ENCODE data around the gene DTX3L. TPM values are rescaled to one million over a fixed set of nuclear protein-coding genes. Genes with fewer than 3 reads are reported as not detected.
A peak's percentile ranks its signal among the peaks of the same experiment; 100 is the strongest.

DTX3L gene
- 32.4 and 34.3 TPM in 2 replicates for total RNA-seq

DNA sequence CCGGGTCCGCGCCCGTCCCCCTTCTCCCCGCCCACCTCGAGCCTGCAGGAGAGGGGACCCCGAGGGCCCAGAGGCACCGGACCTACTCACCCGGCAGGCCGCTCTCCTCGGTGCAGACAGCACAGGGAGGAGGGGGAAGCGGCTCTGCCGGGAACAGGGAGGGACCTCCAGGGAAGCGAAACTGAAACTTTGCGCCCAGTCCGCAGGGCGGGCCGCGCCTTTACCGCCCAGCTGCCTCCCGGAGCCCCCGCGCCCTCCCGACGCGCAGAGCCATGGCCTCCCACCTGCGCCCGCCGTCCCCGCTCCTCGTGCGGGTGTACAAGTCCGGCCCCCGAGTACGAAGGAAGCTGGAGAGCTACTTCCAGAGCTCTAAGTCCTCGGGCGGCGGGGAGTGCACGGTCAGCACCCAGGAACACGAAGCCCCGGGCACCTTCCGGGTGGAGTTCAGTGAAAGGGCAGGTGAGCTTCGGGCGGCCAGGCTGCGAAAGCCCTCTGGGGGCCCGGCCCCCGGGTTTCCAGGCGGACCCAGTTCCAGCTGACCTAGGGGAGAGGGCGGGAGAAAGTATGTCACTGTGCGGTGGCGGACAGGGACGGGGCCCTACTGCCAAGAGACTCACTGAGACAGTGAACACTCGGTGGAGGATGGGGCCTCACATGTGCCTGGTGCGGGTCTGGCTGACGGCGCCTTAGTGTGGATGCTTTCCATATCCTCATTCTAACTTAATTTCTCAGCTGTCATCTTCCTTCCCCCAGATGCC lies at the start of gene DTX3L, which contains the start of gene PARP9:
TSS of gene DTX3L (plus strand) at position 184 of the 758 bp plus-strand sequence. CDS start at position 273, 89 bp downstream.
TSS of gene PARP9 (minus strand) at position 146 of the 758 bp plus-strand sequence. CDS start 4,680 bp downstream, outside the sequence.
- H3K4me3 Mint-ChIP-seq (ENCODE audit: low read depth) = peak within 1 kb of the TSS; percentile 97
- peaks cover 65% of the 10 kb centered on the region for H3K4me1 Mint-ChIP-seq (ENCODE audit: low read depth)
- H3K9me3 Mint-ChIP-seq = no peaks in the 10 kb centered on the region
- H3K36me3 Mint-ChIP-seq (ENCODE audit: low read depth) = peaks cover 64% of the 10 kb centered on the region
- H3K27me3 Mint-ChIP-seq (ENCODE audit: low read depth) = no peaks in the 10 kb centered on the region
- intact Hi-C loops (cut with micrococcal nuclease) = loop anchor here (1.0 to 10.0 kb wide), 4 partner anchors 12 to 230 kb away; partner anchors contain the start of genes HSPBAP1 and SLC49A4
- H3K27ac Mint-ChIP-seq = peak within 1 kb of the TSS; percentile 95
- DNase-seq (ENCODE audit: low spot score) = peak; percentile 84

DNA sequence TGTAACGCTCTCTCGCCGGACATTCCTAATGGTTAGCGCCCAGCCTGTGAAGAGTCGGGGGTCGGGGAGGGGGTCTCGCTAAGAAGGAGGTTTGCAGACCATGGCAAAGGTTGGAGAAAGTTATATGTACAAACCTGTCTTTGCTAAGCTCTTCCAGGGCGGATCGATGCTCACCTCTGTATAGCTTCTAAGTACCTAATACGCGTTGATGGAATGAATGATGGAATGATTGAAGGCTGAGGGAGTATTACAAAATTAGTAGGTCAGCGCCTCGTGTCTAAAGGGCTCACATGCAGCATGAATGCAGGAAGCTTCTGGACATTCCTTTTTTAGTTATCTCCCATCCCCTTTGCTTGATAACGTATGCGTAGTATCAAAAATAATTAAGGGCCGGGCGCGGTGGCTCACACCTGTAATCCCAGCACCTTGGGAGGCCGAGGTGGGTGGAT lies 49.1 kb upstream of the DTX3L start:
- peak overlapping the region; percentile 82 for H3K27ac Mint-ChIP-seq
- no peaks in the 10 kb centered on the region for H3K9me3 Mint-ChIP-seq
- no peak for DNase-seq (ENCODE audit: low spot score)
- peaks cover 20% of the 10 kb centered on the region for H3K36me3 Mint-ChIP-seq (ENCODE audit: low read depth)
- intact Hi-C loops (cut with micrococcal nuclease) = loop anchor here (2.0 to 10.0 kb wide), 2 partner anchors 98 to 770 kb away; partner anchors contain the start of genes GOLGB1 and WDR5B
- H3K4me1 Mint-ChIP-seq (ENCODE audit: low read depth) = peaks cover 27% of the 10 kb centered on the region
- H3K4me3 Mint-ChIP-seq (ENCODE audit: low read depth) = peak overlapping the region; percentile 86
- peaks cover 5% of the 10 kb centered on the region for H3K27me3 Mint-ChIP-seq (ENCODE audit: low read depth)

DNA sequence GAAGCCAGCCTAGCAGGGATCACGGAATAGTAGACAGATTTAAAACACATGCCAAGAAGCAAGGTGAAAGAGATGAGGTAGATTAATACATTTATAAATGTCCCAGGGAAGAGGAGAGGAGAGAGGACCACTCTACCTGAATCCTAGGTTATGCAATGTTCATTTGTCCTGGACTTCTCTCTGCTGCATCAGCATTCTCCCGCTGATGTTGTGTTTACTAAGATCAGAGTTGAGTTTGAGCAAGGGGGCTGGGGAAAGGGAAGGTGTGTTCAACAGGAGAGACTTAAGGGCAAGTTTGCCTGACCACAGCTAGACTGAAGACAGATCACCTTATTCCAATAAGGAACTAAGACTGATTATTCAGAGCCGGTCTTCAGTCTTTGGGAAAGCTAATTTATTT lies 48.3 kb upstream of the DTX3L start:
- Mint-ChIP-seq H3K27me3 (ENCODE audit: low read depth) (peaks cover 5% of the 10 kb centered on the region), H3K36me3 (ENCODE audit: low read depth) (peaks cover 16% of the 10 kb centered on the region), H3K4me3 (ENCODE audit: low read depth) (no peak overlapping the region), H3K4me1 (ENCODE audit: low read depth) (peaks cover 26% of the 10 kb centered on the region), H3K27ac (no peak overlapping the region), H3K9me3 (no peaks in the 10 kb centered on the region)
- intact Hi-C loops (cut with micrococcal nuclease) = loop anchor here (2.0 to 10.0 kb wide), 2 partner anchors 99 to 771 kb away; partner anchors contain the start of genes GOLGB1 and WDR5B
- DNase-seq (ENCODE audit: low spot score) = no peak

DNA sequence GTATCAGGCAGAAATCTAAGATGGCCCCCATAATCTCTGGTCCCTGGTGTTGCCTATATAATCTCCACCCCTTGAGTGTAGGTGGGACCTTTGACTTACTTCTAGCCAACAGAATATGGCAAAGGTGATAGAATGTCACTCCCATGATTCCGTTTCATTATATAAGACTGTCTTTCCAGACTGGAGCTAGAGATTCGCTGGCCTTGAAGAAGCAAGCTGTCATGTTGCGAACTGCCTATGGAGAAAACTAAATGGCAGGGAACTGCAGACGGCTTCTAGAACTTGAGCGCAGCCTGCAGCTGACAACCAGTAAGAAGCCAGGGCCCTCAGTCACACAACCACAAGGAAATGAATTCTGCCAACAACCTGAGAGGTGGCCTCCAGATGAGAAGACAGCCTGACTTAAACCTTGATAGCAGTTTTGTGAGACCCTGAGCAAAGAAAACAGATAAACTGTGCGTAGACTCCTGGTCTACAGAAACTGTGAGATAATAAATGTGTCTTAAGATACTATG lies 47.2 kb upstream of the DTX3L start:
- no peak for DNase-seq (ENCODE audit: low spot score)
- H3K27ac Mint-ChIP-seq = no peak overlapping the region
- peaks cover 5% of the 10 kb centered on the region for H3K27me3 Mint-ChIP-seq (ENCODE audit: low read depth)
- intact Hi-C loops (cut with micrococcal nuclease) = loop anchor here (10.0 kb wide), 1 partner anchor 772 kb away; the partner anchor contains the start of gene GOLGB1
- H3K4me1 Mint-ChIP-seq (ENCODE audit: low read depth) = peaks cover 16% of the 10 kb centered on the region
- H3K4me3 Mint-ChIP-seq (ENCODE audit: low read depth) = no peak overlapping the region
- H3K36me3 Mint-ChIP-seq (ENCODE audit: low read depth) = peaks cover 6% of the 10 kb centered on the region
- H3K9me3 Mint-ChIP-seq = no peaks in the 10 kb centered on the region

DNA sequence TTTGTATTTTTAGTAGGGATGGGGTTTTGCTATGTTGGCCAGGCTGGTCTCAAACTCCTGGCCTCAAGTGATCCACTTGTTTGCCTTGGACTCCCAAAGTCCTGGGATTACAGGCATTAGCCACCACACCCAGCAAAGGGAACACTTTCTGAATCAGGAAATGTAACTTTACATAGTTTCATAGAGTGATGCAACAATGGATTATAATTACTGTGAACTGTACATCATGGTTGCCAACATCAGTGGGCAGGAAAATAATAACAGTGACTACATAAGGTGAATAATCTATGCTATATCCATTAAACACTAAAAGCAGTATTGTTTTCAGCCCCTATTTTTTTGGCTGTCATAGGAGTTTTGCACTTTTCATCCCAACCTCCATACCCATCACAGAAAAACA lies 44.4 kb upstream of the DTX3L start:
- intact Hi-C loops (cut with micrococcal nuclease) = loop anchor here (10.0 kb wide), 1 partner anchor 775 kb away; the partner anchor contains the start of gene GOLGB1
- Mint-ChIP-seq H3K4me1 (ENCODE audit: low read depth) (peaks cover 7% of the 10 kb centered on the region), H3K9me3 (no peaks in the 10 kb centered on the region), H3K4me3 (ENCODE audit: low read depth) (no peak overlapping the region), H3K27me3 (ENCODE audit: low read depth) (peaks cover 5% of the 10 kb centered on the region), H3K27ac (no peak overlapping the region), H3K36me3 (ENCODE audit: low read depth) (no peaks in the 10 kb centered on the region)
- no peak for DNase-seq (ENCODE audit: low spot score)

DNA sequence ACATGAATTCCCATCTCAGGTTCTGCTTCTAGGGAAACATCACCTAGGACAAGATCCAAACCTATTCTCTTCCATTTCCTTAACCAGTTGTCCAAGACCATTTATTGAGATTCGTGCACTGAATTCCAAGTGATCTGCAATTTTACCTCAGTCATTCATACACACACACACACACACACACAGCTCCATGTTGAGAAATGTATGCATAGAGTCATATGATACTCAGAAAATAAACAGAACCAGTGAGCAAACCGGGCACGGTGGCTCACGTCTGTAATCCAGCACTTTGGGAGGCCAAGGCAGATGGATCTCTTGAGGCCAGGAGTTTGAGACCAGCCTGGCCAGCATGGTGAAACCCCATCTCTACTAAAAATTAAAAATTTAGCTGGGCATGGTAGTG lies 43.3 kb upstream of the DTX3L start:
- intact Hi-C loops (cut with micrococcal nuclease) = no loop called here
- H3K4me3 Mint-ChIP-seq (ENCODE audit: low read depth) = no peak overlapping the region
- no peaks in the 10 kb centered on the region for H3K9me3 Mint-ChIP-seq
- no peaks in the 10 kb centered on the region for H3K36me3 Mint-ChIP-seq (ENCODE audit: low read depth)
- peaks cover 5% of the 10 kb centered on the region for H3K27me3 Mint-ChIP-seq (ENCODE audit: low read depth)
- peaks cover 2% of the 10 kb centered on the region for H3K4me1 Mint-ChIP-seq (ENCODE audit: low read depth)
- DNase-seq (ENCODE audit: low spot score) = no peak
- H3K27ac Mint-ChIP-seq = no peak overlapping the region

DNA sequence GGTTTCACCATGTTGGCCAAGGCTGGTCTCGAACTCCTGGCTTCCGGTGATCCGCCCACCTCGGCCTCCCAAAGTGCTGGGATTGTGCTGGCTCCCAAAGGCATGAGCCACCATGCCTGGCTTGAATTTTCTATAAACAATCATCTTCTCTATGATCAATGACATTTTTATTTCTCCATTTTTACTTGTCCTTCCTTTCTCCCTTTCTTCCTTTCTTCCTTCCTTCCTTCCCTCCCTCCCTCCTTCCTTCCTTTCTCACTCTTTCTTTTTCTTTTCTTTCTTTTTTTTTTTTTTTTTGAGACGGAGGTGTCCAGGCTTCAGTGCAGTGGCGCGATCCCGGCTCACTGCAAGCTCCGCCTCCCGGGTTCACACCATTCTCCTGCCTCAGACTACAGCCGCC lies 40.8 kb upstream of the DTX3L start:
- DNase-seq (ENCODE audit: low spot score) = no peak
- Mint-ChIP-seq H3K27ac (no peak overlapping the region), H3K9me3 (no peaks in the 10 kb centered on the region), H3K4me3 (ENCODE audit: low read depth) (no peak overlapping the region), H3K4me1 (ENCODE audit: low read depth) (no peaks in the 10 kb centered on the region), H3K36me3 (ENCODE audit: low read depth) (peaks cover 9% of the 10 kb centered on the region), H3K27me3 (ENCODE audit: low read depth) (peaks cover 4% of the 10 kb centered on the region)
- intact Hi-C loops (cut with micrococcal nuclease) = no loop called here

DNA sequence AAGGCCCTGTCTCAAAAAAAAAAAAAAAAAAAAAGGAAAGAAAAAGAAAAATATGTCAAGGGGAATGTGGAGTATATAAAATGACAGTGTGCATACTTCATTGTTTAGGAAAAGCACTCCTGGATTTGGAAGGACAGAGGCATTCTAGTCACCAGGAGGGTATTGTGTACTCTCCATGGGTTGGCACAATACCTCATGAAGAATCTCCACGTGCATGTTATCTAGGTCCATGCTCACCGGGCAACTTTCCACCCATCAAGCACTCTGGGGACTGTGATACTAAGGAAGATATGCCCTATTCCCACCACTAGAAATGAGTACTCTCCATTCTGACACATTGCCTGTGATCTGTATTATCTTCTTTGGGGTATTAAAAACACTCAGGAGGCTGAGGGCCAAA lies 34.0 kb upstream of the DTX3L start:
- Mint-ChIP-seq H3K4me1 (ENCODE audit: low read depth) (peaks cover 31% of the 10 kb centered on the region), H3K36me3 (ENCODE audit: low read depth) (peaks cover 60% of the 10 kb centered on the region), H3K27ac (no peak overlapping the region), H3K27me3 (ENCODE audit: low read depth) (no peaks in the 10 kb centered on the region), H3K9me3 (no peaks in the 10 kb centered on the region), H3K4me3 (ENCODE audit: low read depth) (no peak overlapping the region)
- intact Hi-C loops (cut with micrococcal nuclease) = loop anchor here (5.0 to 10.0 kb wide), 2 partner anchors 103 to 135 kb away; no protein-coding TSS in a partner anchor
- DNase-seq (ENCODE audit: low spot score) = no peak

DNA sequence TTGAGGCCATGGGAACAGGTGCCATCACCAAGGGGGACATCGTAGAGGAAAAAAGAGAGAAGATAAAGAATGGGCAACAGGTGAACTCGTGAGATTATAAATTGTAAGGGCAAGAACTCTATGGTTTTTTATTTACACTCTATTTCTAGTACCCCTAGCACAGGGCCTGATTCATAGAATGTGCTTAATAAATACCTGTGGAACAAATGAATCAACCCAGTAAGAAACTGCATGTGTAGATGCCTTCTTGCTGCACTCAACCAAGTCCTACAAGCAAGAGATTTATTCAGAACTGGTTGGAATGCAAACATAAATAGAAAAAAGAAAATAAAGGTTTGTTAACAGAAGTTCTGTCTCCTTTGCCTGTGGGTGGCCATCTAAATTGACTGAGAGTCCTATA lies 30.7 kb upstream of the DTX3L start:
- Mint-ChIP-seq H3K9me3 (no peaks in the 10 kb centered on the region), H3K4me1 (ENCODE audit: low read depth) (peaks cover 46% of the 10 kb centered on the region), H3K27me3 (ENCODE audit: low read depth) (no peaks in the 10 kb centered on the region), H3K4me3 (ENCODE audit: low read depth) (no peak overlapping the region), H3K27ac (peak overlapping the region; percentile 63), H3K36me3 (ENCODE audit: low read depth) (peaks cover 83% of the 10 kb centered on the region)
- intact Hi-C loops (cut with micrococcal nuclease) = loop anchor here (5.0 to 10.0 kb wide), 2 partner anchors 106 to 139 kb away; no protein-coding TSS in a partner anchor
- DNase-seq (ENCODE audit: low spot score) = no peak

DNA sequence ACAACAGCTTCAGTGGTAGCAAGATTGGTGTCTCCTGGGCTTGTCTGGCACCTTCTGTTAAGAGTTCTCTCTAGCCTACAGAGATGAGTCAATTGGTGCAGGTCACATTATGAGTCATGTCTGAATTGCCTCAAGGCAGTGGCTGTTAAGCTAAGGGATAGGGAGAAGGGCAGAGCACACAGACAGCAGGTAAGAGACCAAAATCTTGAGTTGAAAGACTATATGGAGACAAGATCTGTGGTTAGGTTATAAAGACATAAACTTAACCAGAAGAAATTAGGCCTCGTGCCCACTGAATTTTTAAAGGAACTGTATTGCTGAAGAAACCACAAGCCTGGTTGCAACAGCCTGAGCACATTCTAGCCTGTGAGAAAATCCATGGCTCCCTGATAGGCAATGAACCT lies 30.2 kb upstream of the DTX3L start:
- peaks cover 84% of the 10 kb centered on the region for H3K36me3 Mint-ChIP-seq (ENCODE audit: low read depth)
- no peak overlapping the region for H3K4me3 Mint-ChIP-seq (ENCODE audit: low read depth)
- peak; percentile 44 for DNase-seq (ENCODE audit: low spot score)
- peak overlapping the region; percentile 54 for H3K27ac Mint-ChIP-seq
- no peaks in the 10 kb centered on the region for H3K27me3 Mint-ChIP-seq (ENCODE audit: low read depth)
- H3K9me3 Mint-ChIP-seq = no peaks in the 10 kb centered on the region
- intact Hi-C loops (cut with micrococcal nuclease) = loop anchor here (1.0 to 10.0 kb wide), 7 partner anchors 20 to 988 kb away; partner anchors contain the start of gene KPNA1
- H3K4me1 Mint-ChIP-seq (ENCODE audit: low read depth) = peaks cover 46% of the 10 kb centered on the region

DNA sequence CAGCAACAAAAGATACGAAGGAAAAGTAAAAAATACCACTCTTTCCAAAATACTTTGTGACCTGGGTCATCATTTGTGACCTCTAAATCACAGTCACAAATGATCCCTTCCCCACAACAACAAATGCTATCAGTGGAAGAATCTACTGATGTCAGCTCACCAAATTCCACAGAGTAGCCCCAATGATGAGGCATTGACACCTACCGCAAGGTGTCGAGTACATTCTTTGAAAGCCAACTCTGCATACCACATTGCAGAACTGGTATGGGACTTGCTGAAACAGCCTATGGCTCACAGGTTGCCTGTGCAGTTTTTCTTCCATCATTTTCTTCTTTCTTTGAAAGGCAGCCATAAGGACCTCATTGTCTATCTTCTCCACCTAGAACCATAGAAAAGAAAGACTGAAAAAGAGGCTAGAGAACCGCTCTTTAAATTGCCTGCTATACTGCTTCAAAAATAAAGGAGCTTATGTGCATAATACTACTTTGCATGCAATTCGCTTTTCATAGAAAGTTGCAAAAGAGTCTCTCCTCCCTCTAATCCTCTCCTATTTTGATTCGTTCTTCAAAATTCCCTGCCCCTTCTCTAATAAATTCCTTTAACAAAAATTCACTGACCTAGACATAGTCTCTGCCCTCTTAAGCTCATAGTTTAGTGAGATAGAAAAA lies 28.0 kb upstream of the DTX3L start:
- H3K4me3 Mint-ChIP-seq (ENCODE audit: low read depth) = no peak overlapping the region
- no peaks in the 10 kb centered on the region for H3K27me3 Mint-ChIP-seq (ENCODE audit: low read depth)
- H3K4me1 Mint-ChIP-seq (ENCODE audit: low read depth) = peaks cover 49% of the 10 kb centered on the region
- DNase-seq (ENCODE audit: low spot score) = no peak
- no peaks in the 10 kb centered on the region for H3K9me3 Mint-ChIP-seq
- H3K27ac Mint-ChIP-seq = no peak overlapping the region
- H3K36me3 Mint-ChIP-seq (ENCODE audit: low read depth) = peaks cover 90% of the 10 kb centered on the region
- intact Hi-C loops (cut with micrococcal nuclease) = loop anchor here (10.0 kb wide), 1 partner anchor 141 kb away; no protein-coding TSS in a partner anchor

DNA sequence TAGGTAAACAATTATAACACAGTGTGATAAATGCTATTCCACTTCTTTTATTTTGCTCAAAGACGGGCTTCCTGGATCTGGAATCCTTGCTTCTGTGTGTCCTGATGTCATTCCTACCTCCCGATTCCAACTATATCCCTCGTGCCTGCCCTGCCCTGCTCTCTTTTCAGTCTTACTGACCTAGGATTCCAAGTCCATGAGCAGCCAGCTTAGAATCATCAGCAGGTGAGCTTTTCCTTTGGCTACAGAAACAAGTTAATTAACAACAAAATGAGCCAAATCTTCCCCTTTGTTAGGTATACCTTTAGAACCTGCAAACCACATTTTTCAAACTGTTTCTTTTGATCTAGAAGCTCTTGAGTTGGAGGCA lies 27.5 kb upstream of the DTX3L start:
- Mint-ChIP-seq H3K27me3 (ENCODE audit: low read depth) (no peaks in the 10 kb centered on the region), H3K27ac (no peak overlapping the region), H3K36me3 (ENCODE audit: low read depth) (peaks cover 89% of the 10 kb centered on the region), H3K4me3 (ENCODE audit: low read depth) (no peak overlapping the region), H3K9me3 (no peaks in the 10 kb centered on the region), H3K4me1 (ENCODE audit: low read depth) (peaks cover 49% of the 10 kb centered on the region)
- intact Hi-C loops (cut with micrococcal nuclease) = loop anchor here (10.0 kb wide), 1 partner anchor 142 kb away; no protein-coding TSS in a partner anchor
- DNase-seq (ENCODE audit: low spot score) = no peak

Data from activated T-helper 2 cell treated with anti-CD3 and anti-CD28 coated beads, Interferon-gamma antibody, Interleukin-2, Interleukin-4, amounts not matched to agents 10 μg/mL and 5 μg/mL and 100 μg/mL, durations not matched to agents 14 hours and 24 hours and 36 hours (primary cell).